GM18526 (cell line): ENCODE data around the gene SPIN2B.
"Not testable (repeated sequence)": the region's sequence is repeated elsewhere in the genome, so short reads cannot be mapped to it uniquely, and the experiment has no call there.

ENCODE experiments used
- POLR2A ChIP-seq: IDR thresholded peaks from 3 replicates; pipeline ENCODE4 v1.6.1; 2011; ENCODE audit not compliant: insufficient read length; ENCODE audit errors: extremely low read depth

SPIN2B gene

DNA sequence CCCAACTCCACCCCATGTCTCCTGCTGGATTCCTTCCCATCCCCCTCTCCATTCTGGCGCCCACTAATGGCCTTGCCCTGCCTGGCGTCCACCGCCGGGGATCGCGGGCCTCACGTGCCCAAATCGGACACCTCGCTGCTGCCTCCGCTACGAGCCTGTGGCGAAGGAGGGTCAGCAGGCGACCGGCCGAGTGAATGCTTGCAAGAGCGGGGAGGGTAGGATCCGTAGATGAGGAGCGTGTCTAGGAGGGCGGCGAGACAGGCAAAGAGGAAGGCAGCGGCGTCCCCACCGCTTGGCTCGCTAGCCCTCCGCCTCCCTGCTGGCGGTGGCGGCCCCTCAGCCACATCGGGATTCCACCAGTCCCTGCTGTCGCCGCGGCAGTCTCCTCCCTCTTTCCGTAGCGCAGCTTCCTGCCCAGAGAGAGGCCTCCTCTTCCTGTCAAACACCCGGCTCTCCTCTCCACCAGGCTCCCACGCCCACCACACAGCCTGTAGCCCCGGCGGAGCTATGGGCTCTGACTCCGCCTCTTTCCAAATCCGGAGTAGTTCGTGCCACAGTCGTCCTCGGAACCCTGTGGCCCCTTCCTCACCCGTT is at the start of gene SPIN2B:
Gene SPIN2B (minus strand): TSS at position 387 of the 594 bp plus-strand sequence.
- TF ChIP-seq POLR2A = peak; percentile 78

DNA sequence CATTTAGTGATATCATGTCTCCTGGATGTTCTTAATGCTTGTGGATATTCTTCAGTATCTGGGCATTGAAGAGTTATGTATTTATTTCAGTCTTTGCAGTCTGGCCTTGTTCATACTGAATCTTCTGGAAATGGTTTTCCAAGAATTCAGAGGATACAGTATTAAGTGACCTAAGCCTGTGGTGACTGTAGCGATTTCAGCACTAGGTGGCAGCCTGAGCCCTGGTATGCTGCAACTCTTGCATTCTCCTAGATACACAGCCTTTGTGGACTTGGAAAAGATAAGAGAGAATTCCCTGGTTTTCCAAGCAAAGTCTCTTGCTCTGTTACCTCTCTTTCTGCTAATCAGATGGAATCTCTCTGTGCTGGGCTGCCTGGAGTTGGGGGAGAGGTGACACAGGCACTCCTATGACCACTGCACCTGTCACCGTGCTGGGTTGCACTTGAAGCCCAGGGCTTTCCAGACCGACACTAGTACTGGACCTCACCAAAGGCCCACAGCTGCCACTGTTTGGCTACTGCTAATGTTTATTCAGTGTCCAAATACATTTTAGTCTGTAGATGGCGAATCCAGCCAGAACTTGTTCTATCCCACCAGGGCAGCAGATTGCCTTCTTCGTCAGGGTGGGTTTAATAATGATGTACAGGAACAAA is 35.2 kb upstream of the SPIN2B start:
- TF ChIP-seq POLR2A = no peak

- TF ChIP-seq POLR2A = no peak
Observed at GRCh38 chrX:57155171-57155570, 33.8 kb upstream of the SPIN2B start.

DNA sequence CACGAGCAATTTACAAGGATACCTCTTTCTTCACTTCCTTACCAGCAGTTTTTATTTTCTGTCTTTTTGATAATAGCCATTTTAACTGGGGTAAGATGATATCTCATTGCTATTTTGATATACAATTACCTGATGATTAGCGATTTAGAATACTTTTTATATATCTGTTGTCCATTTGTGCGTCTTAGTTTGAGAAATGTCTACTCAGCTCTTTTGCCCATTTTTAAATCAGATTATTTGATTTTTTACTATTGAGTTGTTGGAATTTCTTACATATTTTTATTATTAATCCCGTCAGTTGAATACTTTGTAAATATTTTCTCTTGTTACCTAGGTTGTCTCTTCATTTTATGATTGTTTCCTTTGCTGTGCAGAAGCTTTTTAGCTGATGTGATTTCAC is 17.3 kb upstream of the SPIN2B start:
- TF ChIP-seq POLR2A = no peak

DNA sequence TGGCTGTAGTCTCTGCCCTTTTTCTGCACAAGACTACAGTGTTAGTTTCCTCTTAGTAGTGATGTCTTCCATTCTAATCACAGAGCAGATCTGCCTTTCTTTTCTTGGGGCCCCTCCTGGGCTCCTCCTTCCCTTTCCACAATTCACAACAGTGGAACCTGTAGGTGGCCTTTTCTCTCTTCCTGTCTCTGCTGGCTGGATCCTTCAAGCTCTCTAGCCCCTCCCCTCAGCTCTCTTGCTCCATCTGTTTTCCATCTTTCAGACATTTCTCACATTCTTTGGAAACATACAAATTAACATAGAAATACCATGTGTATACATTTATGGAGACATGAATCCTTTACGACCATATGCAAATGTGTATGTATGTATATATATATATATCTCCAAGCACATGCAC is 16.2 kb upstream of the SPIN2B start:
- no peak for TF ChIP-seq POLR2A

DNA sequence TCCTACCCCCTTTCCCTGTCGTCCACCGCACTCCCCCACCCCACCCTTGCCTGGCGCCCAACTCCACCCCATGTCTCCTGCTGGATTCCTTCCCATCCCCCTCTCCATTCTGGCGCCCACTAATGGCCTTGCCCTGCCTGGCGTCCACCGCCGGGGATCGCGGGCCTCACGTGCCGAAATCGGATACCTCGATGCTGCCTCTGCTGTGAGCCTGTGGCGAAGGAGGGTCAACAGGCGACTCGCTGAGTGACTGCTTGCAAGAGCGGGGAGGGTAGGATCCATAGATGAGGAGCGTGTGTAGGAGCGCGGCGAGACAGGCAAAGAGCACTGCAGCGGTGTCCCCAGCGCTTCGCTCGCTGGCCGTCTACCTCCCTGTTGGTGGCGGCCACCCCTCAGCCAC is 15.7 kb upstream of the SPIN2B start, which contains the start of gene SPIN2A:
Gene SPIN2A (minus strand): TSS at position 325 of the 400 bp plus-strand sequence. CDS start 800 bp downstream, outside the sequence.
- TF ChIP-seq POLR2A = not testable (repeated sequence)

GRCh38 chrX:57135287-57135686 is 13.9 kb upstream of the SPIN2B start:
- TF ChIP-seq POLR2A = no peak

DNA sequence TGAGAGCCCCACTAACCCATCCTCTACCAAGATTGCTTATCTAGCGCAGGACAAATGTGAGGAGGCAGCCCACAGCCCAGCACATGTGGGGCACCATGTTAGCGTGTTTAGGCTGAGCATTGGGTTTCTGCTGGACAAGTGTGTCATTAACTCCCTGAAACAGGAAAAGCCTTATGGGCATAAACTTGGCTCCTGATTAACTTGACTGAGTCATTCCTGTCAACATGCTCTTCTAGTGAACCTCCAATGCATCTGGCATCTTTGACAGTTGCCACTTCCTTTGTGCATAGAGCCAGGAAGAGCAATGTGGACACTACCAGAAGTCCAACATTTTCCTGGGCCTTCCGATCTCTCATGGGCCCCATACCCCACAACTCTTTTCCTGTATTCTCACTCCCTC is 13.4 kb upstream of the SPIN2B start:
- no peak for TF ChIP-seq POLR2A

DNA sequence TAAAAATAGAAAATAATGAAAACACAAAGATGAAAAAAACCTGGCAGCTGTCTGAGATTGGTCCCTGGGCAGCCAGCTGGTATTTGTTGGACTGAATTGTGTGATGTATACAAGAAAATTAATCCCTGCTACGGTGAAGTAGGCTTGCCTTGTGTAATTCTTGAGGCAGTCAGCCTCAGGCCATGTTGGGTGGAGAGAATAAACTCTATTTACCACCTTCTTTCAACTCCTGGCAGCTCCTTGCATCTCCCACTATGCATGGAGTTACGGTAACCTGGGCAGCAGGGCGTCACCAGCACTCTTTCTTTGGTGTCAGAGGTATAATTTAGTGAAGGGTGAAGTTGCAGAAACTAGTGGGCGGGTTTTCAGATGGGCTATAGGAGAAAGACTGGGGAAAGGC is 12.4 kb upstream of the SPIN2B start:
- no peak for TF ChIP-seq POLR2A

- TF ChIP-seq POLR2A = no peak
Observed at GRCh38 chrX:57132046-57132445, 10.7 kb upstream of the SPIN2B start.

DNA sequence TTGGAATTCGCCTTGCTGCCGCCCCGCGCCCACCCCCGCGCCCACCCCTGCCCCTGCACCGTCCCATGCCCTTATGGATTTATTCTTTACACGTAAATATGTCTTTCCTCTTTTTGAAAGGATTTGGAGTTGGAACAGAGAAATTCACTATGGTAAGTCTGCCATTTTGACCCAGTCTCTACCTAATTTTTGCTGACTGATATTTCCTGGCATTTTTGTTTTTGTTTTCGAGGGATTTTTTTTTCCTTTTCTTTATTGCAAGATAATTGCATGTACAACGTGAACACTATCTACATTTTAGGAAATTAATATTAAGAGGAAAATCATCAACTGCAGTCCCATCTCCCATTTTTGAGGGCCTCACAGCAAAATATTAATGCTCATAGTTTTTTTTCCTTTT is 468 bp upstream of the SPIN2B start:
- no peak for TF ChIP-seq POLR2A

DNA sequence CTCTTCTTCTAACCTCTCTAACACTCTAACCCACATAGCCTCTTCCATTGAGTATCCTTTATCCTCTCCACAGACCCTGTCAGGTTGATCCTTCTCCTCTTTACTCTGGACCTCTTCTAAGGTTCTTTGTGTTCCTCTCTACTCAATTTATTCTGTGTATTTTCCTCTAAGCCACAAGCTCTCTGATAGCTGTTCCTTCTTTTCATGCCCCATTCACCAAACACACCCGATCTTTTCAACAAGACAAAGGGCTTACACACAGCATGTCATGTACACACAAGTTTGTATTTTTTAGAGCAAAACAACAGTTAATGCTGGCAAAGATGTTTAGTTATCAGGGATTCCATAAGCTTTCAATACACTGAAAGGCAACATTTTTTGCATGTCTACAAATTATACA is 1.9 kb downstream of the SPIN2B start:
- no peak for TF ChIP-seq POLR2A

- TF ChIP-seq POLR2A = no peak
Observed at GRCh38 chrX:57104921-57105398, 16.4 kb downstream of the SPIN2B start.

DNA sequence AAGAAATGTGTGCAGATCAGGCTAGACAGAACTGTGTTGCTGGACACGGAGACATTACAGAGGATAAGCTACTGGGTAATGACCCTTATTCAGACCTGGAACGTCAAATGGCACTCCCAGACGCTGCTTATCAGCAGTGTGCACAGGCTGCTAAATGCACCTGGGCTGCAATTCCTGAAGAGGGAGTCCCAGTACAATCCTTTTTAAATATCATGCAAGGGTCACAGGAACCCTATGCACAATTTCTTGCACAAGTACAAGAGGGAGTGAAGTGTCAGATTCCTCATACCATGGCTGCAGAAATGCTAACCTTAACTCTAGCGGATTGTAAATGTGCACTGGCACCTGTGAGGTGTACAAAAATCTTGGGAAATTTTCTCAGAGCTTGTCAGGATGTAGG is 16.9 kb downstream of the SPIN2B start:
- TF ChIP-seq POLR2A = no peak

DNA sequence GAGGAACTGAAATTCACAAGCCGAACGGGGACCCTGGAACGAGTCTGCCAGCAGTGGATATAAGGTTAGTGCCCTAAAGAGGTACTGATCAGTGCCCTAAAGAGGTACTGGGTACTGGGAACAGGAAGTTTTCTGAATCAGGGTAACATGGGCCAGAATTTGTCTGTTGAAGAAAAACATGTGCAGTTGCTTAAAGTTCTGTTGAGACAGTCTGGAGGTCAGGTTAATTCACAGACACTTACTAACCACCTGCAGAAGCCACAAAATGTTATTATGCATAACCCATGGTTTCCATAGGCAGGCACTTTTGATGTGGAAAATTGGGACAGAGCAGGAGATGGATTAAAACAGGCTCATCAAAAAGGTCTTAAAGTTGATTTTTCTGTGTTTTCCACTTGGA is 17.9 kb downstream of the SPIN2B start:
- TF ChIP-seq POLR2A = no peak

GRCh38 chrX:57083143-57083542 is 38.2 kb downstream of the SPIN2B start:
- no peak for TF ChIP-seq POLR2A

- no peak for TF ChIP-seq POLR2A
Observed at GRCh38 chrX:57074458-57074857, 46.9 kb downstream of the SPIN2B start.
